ENCODE results near the gene SMOC1.
"Not testable (repeated sequence)": the region's sequence is repeated elsewhere in the genome, so short reads cannot be mapped to it uniquely, and the experiment has no call there.

The SMOC1 gene

GRCh38 chr14:69901113-69901951 lies 22.1 kb downstream of the SMOC1 start:
- no peak for DNase-seq

GRCh38 chr14:69903046-69903445 lies 23.8 kb downstream of the SMOC1 start:
- DNase-seq, result not testable (repeated sequence)

- DNase-seq, result no peak
Observed at GRCh38 chr14:69904246-69904645, 25.0 kb downstream of the SMOC1 start.

- no peak for DNase-seq
Observed at GRCh38 chr14:69906201-69906600, 27.0 kb downstream of the SMOC1 start.

GRCh38 chr14:69909826-69910550 lies 30.8 kb downstream of the SMOC1 start:
- DNase-seq, result no peak

GRCh38 chr14:69910871-69911270 lies 31.7 kb downstream of the SMOC1 start:
- DNase-seq, result no peak

- DNase-seq, result no peak
Observed at GRCh38 chr14:69913686-69914085, 34.5 kb downstream of the SMOC1 start.

- DNase-seq, result no peak
Observed at GRCh38 chr14:69916396-69916795, 37.2 kb downstream of the SMOC1 start.

- DNase-seq, result no peak
Observed at GRCh38 chr14:69917287-69917686, 38.1 kb downstream of the SMOC1 start.

GRCh38 chr14:69919815-69920214 lies 40.6 kb downstream of the SMOC1 start:
- DNase-seq, result no peak

- DNase-seq, result no peak
Observed at GRCh38 chr14:69921052-69921451, 41.8 kb downstream of the SMOC1 start.

- no peak for DNase-seq
Observed at GRCh38 chr14:69922198-69922597, 43.0 kb downstream of the SMOC1 start.

GRCh38 chr14:69924201-69924600 lies 45.0 kb downstream of the SMOC1 start:
- DNase-seq, result no peak

- DNase-seq, result no peak
Observed at GRCh38 chr14:69928111-69928523, 48.9 kb downstream of the SMOC1 start.

- DNase-seq, result no peak
Observed at GRCh38 chr14:69930780-69931379, 51.7 kb downstream of the SMOC1 start.

GRCh38 chr14:69931960-69932359 lies 52.7 kb downstream of the SMOC1 start:
- no peak for DNase-seq

GRCh38 chr14:69932391-69932790 lies 53.2 kb downstream of the SMOC1 start:
- no peak for DNase-seq

- DNase-seq, result no peak
Observed at GRCh38 chr14:69933623-69934275, 54.5 kb downstream of the SMOC1 start.

GRCh38 chr14:69937367-69938081 lies 58.3 kb downstream of the SMOC1 start:
- no peak for DNase-seq

GRCh38 chr14:69938751-69939150 lies 59.5 kb downstream of the SMOC1 start:
- DNase-seq, result no peak

GRCh38 chr14:69941768-69942742 lies 62.8 kb downstream of the SMOC1 start:
- DNase-seq, result no peak
